Fibroblast of villous mesenchyme (primary cell): ENCODE data around the gene SLIT2. TPM values are rescaled to one million over a fixed set of nuclear protein-coding genes. Genes with fewer than 3 reads are reported as not detected.

Source experiments
- DNase-seq: peaks from one replicate; pipeline ENCODE4 v3.0.0-alpha.2; 2010; ENCODE audit warnings: low read depth
- H3K4me3 ChIP-seq: 2 replicates; pipeline ENCODE4 v1.5.1; 2011; ENCODE audit warnings: low read depth, mild to moderate bottlenecking, low read length
- total RNA-seq: library from RNA; depleted of rRNA; stranded (reverse); fragments of >200 nt; gene quantifications from 2 replicates; pipeline ENCODE4 v1.2.3, GENCODE V29; 2012
- TF ChIP-seq, protein P1 (sequence below): IDR thresholded peaks from 2 replicates; pipeline ENCODE4 v1.5.1; 2012; ENCODE audit warnings: low read depth, mild to moderate bottlenecking, low read length; ENCODE audit not compliant: insufficient read depth

SLIT2 gene
- total RNA-seq, 1 donor, result 20.7 TPM

DNA sequence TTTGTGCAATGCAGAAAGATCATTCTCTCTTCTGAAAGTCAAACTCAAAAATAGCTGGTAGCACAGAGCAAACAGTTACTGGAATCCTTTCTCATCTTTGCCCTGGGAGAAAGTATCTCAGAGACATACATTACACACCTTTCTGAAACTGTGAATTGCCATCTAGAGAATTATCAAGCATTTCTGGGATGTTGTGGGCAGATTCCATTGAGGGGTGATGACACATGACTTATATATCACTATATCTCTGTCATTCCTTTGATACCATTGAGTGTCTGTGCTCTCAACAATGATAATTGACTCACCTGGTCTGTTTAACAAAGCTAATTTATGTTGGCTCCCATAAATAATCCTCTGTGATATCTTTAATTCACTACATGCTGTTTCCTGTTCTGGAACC lies 13.0 kb downstream of the SLIT2 start:
- TF ChIP-seq, protein P1, sequence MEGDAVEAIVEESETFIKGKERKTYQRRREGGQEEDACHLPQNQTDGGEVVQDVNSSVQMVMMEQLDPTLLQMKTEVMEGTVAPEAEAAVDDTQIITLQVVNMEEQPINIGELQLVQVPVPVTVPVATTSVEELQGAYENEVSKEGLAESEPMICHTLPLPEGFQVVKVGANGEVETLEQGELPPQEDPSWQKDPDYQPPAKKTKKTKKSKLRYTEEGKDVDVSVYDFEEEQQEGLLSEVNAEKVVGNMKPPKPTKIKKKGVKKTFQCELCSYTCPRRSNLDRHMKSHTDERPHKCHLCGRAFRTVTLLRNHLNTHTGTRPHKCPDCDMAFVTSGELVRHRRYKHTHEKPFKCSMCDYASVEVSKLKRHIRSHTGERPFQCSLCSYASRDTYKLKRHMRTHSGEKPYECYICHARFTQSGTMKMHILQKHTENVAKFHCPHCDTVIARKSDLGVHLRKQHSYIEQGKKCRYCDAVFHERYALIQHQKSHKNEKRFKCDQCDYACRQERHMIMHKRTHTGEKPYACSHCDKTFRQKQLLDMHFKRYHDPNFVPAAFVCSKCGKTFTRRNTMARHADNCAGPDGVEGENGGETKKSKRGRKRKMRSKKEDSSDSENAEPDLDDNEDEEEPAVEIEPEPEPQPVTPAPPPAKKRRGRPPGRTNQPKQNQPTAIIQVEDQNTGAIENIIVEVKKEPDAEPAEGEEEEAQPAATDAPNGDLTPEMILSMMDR, result no peak
- no peak overlapping the region for H3K4me3 ChIP-seq
- DNase-seq, result no peak

DNA sequence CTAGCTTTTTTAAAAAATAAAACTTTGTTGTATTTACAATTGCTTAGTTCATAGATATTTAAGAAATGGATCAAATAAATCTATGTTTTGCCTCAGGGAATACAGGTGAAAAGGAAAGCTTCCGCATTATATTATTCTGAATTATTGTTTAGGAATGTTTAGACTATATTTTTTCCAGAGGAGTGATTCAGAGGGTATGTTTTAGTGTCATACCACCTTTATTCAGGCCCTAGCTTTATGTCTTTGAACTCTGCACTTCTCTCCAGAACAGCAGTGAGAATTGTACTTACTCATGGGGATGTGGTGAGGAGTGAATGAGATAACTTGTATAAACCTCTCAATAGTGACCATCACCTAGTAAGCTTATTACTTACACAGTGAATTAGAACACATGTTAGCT lies 14.0 kb downstream of the SLIT2 start:
- DNase-seq, result no peak
- TF ChIP-seq, protein P1, result no peak
- H3K4me3 ChIP-seq, result no peak overlapping the region

GRCh38 chr4:20266215-20267082 lies 14.7 kb downstream of the SLIT2 start:
- H3K4me3 ChIP-seq, result no peak overlapping the region
- TF ChIP-seq, protein P1, result no peak
- DNase-seq, result no peak

DNA sequence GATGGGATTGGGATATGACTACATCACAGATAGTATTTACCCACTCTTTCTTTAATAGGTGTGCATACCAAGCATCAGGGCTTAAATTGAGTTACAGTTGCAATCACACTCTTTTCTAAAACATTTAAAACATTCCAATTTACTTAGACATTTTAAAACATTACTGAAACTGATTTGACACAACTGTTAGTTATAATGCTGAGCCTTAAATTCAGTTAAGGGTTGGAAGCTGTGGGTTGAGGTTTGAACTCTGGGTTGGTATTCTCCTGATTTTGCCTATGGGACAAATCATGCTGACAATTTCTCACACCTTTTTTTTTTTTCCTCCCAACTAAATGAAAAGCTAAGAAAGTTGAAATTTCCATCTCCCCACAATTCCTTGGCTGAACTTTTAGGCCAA lies 16.3 kb downstream of the SLIT2 start:
- no peak for DNase-seq
- TF ChIP-seq, protein P1, result no peak
- H3K4me3 ChIP-seq, result no peak overlapping the region

- TF ChIP-seq, protein P1, result no peak
- no peak for DNase-seq
- H3K4me3 ChIP-seq, result no peak overlapping the region
Measured at GRCh38 chr4:20269320-20269719, 17.6 kb downstream of the SLIT2 start.

DNA sequence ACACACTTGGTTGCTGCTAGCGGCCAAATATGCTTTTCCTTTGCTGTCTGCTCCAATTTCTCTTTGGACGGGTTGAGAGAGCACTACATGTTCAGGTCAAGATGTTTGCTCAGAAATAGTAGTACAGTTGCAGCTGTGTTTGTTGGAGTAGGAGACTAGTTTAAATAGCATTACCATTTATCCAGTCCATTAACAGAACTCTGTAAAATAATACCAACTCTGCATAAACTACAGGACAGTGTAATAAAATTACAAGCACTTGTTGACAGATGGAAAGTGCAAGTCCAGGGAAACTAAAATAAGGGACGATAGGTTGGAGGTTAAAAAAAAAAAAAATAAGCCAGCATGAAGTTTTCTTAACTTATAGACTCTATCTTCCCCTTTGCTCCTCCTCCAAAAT lies 20.2 kb downstream of the SLIT2 start:
- TF ChIP-seq, protein P1, result no peak
- H3K4me3 ChIP-seq, result no peak overlapping the region
- no peak for DNase-seq

- peak; percentile 82 for DNase-seq
Measured at GRCh38 chr4:20272411-20272872, 20.7 kb downstream of the SLIT2 start.

More at GRCh38 chr4:20272411-20272872, 20.7 kb downstream of the SLIT2 start:
- TF ChIP-seq, protein P1, result no peak
- no peak overlapping the region for H3K4me3 ChIP-seq
